Prostate gland (tissue), 2 donors: ENCODE data around the gene CLEC9A.
"Not testable (repeated sequence)": the region's sequence is repeated elsewhere in the genome, so short reads cannot be mapped to it uniquely, and the experiment has no call there.

Experiments
- POLR2A ChIP-seq: fragments of 450-650 bp; IDR thresholded peaks from one replicate; pipeline ENCODE4 v1.6.1; 2016; ENCODE audit warnings: antibody characterized with exemption, mild to moderate bottlenecking
- TF ChIP-seq, protein P1 (sequence below), 4 experiments: fragments of 200-600 bp in 2 of 4; fragments of 450-650 bp in 2 of 4; sonication (generic) in 2 of 4; IDR thresholded peaks; 1 replicate in 3 of 4; 2 replicates in 1 of 4; pipeline ENCODE4 v1.5.1; 2016 to 2019; ENCODE audit warnings: antibody characterized with exemption in 4 of 4, mild to moderate bottlenecking in 2 of 4, moderate library complexity in 2 of 4

GRCh38 chr12:10026666-10027065 lies 3.8 kb upstream of the CLEC9A start:
- TF ChIP-seq, protein P1, sequence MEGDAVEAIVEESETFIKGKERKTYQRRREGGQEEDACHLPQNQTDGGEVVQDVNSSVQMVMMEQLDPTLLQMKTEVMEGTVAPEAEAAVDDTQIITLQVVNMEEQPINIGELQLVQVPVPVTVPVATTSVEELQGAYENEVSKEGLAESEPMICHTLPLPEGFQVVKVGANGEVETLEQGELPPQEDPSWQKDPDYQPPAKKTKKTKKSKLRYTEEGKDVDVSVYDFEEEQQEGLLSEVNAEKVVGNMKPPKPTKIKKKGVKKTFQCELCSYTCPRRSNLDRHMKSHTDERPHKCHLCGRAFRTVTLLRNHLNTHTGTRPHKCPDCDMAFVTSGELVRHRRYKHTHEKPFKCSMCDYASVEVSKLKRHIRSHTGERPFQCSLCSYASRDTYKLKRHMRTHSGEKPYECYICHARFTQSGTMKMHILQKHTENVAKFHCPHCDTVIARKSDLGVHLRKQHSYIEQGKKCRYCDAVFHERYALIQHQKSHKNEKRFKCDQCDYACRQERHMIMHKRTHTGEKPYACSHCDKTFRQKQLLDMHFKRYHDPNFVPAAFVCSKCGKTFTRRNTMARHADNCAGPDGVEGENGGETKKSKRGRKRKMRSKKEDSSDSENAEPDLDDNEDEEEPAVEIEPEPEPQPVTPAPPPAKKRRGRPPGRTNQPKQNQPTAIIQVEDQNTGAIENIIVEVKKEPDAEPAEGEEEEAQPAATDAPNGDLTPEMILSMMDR (IDR thresholded peaks at IDR 0.05), result not testable (repeated sequence)
- not testable (repeated sequence) for TF ChIP-seq POLR2A
